GM10248 (cell line): Measurements from ENCODE around the gene MMP8.

Source experiments
- CTCF ChIA-PET: fragments of 300-600 bp; sonication (Branson Sonifier 250); formaldehyde crosslinking; extraction: SDS; loops from one replicate; lab custom pipeline; 2021; ENCODE audit warnings: antibody characterized with exemption; lab: Yijun Ruan, JAX
- POLR2A ChIA-PET: fragments of 350-650 bp; sonication (Branson Sonifier 250); formaldehyde crosslinking; extraction: SDS; loops from one replicate; lab custom pipeline; 2020; ENCODE audit warnings: antibody characterized with exemption; lab: Yijun Ruan, JAX
- DNase-seq: peaks from one replicate; pipeline ENCODE4 v3.0.0; 2012; ENCODE audit errors: extremely low spot score
- TF ChIP-seq, protein P1 (sequence below): IDR thresholded peaks from 2 replicates; pipeline ENCODE4 v1.5.1; 2012; ENCODE audit warnings: mild to moderate bottlenecking, low read depth; ENCODE audit errors: extremely low read depth, missing control alignments, control extremely low read depth

MMP8 gene

DNA sequence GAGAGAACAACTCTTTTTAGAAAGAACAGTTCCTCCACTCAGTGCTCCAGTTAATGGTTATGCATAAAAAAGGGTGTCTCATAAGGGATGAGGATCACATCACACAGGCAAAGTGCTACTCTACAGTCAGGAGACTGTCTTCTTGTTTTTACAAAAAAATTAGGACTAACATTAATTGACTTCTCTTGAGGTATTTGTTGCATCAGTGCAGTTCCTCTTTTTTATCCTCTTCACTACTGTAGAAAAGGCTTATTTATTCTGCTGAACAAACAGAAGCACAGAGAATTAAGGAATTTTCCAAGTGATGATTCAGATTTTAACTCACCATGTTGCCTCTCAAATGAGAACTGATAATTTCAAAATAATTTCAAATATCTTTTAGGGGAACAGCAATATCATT is 1.9 kb downstream of the MMP8 start:
- no peak for DNase-seq
- ChIA-PET POLR2A (no interaction called here), CTCF (no interaction called here)
- TF ChIP-seq, protein P1, sequence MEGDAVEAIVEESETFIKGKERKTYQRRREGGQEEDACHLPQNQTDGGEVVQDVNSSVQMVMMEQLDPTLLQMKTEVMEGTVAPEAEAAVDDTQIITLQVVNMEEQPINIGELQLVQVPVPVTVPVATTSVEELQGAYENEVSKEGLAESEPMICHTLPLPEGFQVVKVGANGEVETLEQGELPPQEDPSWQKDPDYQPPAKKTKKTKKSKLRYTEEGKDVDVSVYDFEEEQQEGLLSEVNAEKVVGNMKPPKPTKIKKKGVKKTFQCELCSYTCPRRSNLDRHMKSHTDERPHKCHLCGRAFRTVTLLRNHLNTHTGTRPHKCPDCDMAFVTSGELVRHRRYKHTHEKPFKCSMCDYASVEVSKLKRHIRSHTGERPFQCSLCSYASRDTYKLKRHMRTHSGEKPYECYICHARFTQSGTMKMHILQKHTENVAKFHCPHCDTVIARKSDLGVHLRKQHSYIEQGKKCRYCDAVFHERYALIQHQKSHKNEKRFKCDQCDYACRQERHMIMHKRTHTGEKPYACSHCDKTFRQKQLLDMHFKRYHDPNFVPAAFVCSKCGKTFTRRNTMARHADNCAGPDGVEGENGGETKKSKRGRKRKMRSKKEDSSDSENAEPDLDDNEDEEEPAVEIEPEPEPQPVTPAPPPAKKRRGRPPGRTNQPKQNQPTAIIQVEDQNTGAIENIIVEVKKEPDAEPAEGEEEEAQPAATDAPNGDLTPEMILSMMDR = no peak

DNA sequence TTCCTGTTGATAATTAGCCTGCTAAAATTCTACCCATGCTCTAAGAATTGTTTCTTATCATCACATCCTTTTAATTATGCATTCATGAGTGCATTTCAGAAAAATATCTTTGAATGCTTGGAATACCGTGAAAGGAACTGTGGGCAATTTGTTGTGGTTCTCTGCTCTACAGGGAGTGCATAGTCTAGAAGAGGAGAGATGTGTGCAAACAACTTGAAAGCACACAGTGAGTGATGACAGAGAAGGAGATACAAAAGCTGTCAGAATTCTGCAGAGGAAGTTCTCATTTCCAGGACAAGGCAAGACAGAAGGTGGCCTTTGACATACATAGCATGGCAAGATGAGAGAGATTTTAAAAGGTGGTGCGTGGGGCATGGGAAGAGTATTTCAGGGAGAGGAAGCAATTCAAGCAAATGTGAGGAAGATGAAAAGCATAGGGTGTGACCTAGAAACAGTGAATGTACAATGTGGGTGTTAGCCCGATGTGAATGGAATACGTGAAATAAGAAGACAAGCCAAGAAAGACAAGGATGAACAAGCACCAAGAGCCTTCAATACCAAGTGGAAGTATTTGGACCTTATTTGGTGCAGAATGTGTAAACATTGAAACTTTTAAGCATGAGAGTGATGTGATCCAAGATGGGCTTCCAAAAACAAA is 5.0 kb downstream of the MMP8 start:
- CTCF ChIA-PET = no interaction called here
- TF ChIP-seq, protein P1 = no peak
- DNase-seq = no peak
- POLR2A ChIA-PET = no interaction called here

DNA sequence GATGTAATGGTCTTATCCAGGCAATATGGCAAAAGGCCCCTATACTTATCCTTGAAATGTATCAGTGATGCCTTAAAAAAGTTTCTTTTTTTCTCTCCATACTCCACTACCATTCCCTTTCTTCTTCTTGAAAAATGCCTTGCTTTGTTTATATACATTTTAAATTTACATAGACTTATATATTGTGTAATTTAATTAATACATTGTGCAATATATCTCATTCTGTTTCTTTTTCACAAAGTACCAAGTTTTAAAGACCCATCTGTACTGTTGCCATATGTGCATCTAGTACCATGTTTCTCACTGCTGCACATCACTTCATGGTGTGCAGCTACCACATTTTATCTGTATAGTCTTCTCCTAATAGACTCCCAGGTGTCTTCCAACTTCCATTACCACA is 7.5 kb downstream of the MMP8 start:
- DNase-seq = no peak
- CTCF ChIA-PET = no interaction called here
- POLR2A ChIA-PET = no interaction called here
- TF ChIP-seq, protein P1 = no peak

DNA sequence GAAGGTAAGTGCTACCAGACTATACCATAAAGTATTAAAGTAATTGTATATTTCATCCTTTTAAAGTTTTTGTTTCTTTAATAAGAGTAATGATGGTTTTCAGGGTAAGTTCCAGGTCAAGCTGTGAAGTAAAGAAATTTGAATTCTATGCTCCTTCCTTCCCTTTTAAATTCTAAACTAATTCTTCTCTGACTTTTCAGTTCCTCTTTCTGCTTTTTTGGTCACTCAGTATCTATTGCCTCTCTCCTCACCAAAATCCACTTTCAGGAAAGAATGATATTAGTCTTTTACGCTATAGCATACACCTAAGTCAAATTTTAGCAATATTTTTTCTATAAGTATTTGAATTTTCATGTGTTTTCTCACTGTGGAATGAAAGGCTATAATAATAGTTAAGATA is 8.2 kb downstream of the MMP8 start:
- POLR2A ChIA-PET = no interaction called here
- CTCF ChIA-PET = interaction anchor here (1.5 kb wide), 1 partner anchor 17 kb away, joined by 3 read pairs; no protein-coding TSS in a partner anchor
- TF ChIP-seq, protein P1 = no peak
- peak; percentile 15 for DNase-seq

DNA sequence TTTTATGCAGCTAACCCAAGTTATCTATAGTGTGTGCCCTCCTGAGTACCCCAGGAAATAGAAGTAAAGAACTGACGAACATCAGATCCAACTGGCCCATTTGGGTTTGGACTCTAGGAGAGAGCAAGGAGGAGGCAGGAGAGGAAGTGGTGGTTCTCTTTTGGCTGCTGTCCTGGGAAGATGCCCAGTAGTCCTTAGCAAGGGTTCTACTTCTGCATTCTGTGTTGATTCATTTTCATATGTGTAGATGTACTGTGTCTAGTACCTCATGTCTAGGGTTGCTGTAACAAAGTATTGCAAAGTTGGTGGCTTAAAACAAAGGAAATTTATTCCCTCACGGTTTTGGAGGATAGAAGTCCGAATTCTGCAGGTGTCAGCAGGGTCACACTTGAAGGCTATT is 12.6 kb downstream of the MMP8 start:
- DNase-seq = no peak
- ChIA-PET CTCF (no interaction called here), POLR2A (no interaction called here)
- TF ChIP-seq, protein P1 = no peak

GRCh38 chr11:102709201-102709945 is 15.4 kb downstream of the MMP8 start:
- TF ChIP-seq, protein P1 = no peak
- no peak for DNase-seq
- POLR2A ChIA-PET = no interaction called here
- CTCF ChIA-PET = interaction anchor here (1.0 to 1.3 kb wide), 3 partner anchors 25 to 43 kb away, joined by 3 to 5 read pairs (median 5); no protein-coding TSS in a partner anchor
